Astrocyte (in vitro differentiated cells and primary cell): ENCODE data around the gene PSAT1.

Experiments
- CTCF ChIP-seq: IDR thresholded peaks from 2 replicates; pipeline ENCODE4 v1.5.1; 2011; ENCODE audit warnings: low read depth, mild to moderate bottlenecking, inconsistent platforms, low read length, moderate library complexity; ENCODE audit not compliant: insufficient read depth
- EZH2 ChIP-seq: IDR thresholded peaks from 2 replicates; pipeline ENCODE4 v1.6.1; 2012; ENCODE audit warnings: mild to moderate bottlenecking, low read length, inconsistent platforms; ENCODE audit not compliant: insufficient read depth

- TF ChIP-seq CTCF (no peak), EZH2 (no peak)
These were observed 1.2 kb upstream of the PSAT1 start for GRCh38 chr9:78295731-78296130.
